GM21515 (cell line): ENCODE results near the gene IFT57.
A peak's percentile ranks its signal among the peaks of the same experiment; 100 is the strongest.

Experiments used
- ATAC-seq: cut with Tn5 transposase; IDR thresholded peaks from one replicate; pipeline ENCODE4 v1.9.1; 2021; ENCODE audit not compliant: unreplicated experiment

Gene IFT57

DNA sequence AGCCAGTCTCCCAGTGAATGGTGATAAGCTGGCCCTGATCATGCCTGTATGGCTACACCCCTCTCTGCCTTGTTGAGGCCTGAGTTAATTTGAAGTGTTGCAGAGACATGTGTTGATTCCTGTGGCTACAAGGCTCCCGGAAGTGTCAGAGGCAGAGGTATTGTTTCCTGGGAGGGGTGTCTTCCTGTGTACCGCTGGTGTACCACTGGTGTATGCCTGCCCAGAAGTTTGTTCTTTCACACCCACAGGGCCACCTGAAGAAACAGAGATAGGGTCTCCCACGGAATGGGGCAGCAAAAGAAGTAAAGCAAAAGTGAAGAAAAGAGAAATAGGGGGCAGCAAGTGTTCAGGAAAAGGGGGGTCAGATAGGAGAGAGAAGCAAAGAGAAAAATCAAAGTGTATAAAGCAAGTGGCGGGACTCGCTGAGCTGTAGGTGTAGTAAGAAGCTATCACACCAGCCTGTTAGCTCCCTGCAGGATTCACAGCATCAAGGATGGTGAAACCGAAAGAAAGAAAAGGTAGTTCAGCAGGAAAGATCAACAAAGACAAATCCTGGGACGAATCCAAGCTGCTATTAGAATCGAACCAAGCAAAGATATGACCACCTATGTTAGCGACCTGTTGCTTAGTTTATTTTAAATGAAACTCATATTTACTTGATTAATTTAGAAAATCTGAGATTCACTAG is 94.8 kb downstream of the IFT57 start:
- no peak for ATAC-seq

- no peak for ATAC-seq
Measured at GRCh38 chr3:108126348-108126747, 95.9 kb downstream of the IFT57 start.

GRCh38 chr3:108125550-108126071 is 96.6 kb downstream of the IFT57 start:
- peak; percentile 57 for ATAC-seq

- ATAC-seq, result no peak
Measured at GRCh38 chr3:108125153-108125543, 97.1 kb downstream of the IFT57 start.

DNA sequence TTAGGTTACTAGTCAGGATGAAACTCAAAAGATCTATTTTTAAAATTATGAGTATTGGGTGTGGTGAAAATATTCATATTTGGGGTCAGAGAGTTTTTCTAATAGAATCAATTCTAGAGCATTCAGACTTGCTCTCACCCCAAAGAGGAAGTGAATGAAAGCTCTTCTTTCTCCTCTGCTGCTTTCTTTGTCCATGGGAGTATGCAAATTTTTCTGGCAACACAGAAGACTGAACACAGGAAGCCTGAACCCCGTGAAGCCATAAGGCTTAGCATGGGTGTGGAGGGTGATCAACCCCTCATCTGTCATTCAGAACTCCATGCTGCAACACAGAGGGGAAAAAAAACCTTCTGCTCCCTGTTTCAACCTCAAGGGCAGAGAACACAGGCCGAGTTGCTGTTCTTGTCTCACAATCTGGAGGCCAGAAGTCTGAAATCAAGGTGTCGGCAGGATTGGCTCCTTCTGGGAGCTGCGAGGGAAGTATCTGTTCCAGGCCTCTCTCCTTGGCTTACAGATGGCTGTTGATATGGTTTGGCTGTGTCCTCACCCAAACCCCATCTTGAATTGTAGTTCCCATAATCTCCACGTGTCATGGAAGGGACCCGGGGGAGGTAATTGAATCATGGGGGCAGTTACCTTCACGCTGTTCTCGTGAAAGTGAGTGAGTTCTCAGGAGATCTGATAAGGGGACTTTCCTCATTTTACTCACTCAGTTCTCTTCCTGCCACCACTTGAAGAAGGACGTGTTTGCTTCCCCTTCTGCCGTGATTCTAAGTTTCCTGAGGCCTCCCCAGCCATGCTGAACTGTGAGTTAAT is 97.7 kb downstream of the IFT57 start:
- ATAC-seq, result peak; percentile 86

DNA sequence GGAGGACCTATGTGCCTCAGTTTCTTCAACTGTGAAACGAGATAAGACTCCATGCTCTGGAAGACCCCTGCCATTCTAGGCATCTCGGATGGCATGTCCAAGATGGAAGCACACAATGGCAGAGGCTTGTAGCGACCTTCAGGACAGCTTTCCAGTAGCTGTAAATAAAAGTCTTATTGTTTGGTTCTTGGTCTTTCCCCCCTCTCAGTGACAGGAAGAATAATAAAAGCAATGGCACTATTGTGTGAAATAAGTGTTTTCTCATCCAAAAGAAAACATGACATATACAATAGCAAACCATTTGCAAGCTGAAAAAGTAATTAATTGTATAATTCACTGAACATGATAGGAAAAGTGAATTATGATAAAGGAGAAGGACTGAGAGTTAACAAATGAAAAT is 98.9 kb downstream of the IFT57 start:
- ATAC-seq, result no peak

DNA sequence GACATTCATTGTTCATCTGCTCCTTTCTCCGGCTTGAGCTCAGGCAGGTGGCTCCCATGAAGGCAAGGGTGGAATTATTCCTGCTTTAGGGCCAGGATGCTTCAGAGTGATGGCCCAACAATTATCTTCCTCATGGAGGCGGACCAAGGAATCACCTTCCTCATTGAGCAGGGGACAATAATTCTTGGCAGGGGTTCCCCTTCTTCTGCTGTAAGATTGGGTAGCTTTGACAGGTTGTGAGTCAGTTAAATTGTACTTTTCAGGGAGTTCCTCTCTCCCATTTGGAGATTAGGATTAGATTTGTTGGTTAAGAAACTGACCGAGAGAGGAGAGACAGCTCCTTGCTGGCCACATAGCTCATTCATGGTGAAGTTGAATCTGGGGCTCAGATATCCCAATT is 99.9 kb downstream of the IFT57 start:
- ATAC-seq, result no peak

DNA sequence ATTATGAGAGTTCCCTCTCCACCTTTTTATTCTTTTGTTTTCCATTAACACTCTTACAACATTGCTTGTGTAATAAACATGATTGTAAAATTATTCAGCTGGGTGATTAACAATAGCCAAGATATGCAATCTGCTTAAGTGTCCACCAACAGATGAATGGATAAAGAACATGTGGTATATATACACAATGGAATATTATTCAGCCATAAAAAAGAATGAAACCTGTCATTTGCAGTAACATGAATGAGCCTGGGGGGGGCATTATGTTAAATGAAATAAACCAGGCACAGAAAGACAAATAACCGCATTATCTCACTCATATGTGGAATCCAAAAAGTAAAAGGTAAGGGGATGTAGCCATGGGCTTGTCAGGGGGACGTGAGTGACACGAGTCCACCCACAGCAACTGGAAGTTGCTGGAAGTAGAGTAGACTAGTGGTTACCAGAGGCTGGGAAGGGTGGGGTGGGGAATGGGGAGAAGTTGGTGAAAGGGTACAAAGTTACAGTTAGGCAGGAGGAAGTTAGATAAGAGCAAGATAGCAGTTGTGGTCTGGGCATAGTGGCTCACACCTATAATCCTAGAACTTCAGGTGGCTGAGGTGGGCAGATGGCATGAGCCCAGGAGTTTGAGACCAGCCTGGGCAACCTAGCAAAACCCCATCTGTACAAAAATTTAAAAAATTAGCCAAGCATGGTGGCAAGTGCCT is 102.7 kb downstream of the IFT57 start:
- no peak for ATAC-seq

GRCh38 chr3:108118038-108118768 is 104.0 kb downstream of the IFT57 start:
- no peak for ATAC-seq

DNA sequence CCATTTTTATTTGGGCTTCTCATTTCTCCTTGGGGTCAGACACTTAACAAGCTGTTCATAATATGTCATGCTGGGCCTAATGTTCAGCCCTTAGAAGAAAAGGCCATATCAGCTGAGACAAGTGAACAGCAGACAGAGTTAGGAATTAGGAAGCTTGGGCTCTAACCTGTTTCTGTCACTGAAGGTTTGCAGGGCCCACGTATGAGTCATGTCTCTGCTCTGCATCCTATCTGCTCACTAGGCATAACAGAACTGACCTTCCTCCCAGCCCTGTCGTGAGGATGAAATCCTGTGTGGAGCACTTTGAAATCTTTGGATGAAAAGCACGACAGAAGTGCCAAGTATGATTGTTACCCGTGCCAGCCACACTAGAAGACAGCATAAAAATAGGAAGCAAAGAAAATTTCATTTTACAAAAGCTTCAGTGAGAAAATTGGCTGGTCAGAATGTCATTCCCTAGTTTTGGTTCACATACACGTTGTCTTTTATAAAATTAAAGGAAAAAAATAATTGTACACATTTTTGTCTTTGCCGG is 104.9 kb downstream of the IFT57 start:
- no peak for ATAC-seq

DNA sequence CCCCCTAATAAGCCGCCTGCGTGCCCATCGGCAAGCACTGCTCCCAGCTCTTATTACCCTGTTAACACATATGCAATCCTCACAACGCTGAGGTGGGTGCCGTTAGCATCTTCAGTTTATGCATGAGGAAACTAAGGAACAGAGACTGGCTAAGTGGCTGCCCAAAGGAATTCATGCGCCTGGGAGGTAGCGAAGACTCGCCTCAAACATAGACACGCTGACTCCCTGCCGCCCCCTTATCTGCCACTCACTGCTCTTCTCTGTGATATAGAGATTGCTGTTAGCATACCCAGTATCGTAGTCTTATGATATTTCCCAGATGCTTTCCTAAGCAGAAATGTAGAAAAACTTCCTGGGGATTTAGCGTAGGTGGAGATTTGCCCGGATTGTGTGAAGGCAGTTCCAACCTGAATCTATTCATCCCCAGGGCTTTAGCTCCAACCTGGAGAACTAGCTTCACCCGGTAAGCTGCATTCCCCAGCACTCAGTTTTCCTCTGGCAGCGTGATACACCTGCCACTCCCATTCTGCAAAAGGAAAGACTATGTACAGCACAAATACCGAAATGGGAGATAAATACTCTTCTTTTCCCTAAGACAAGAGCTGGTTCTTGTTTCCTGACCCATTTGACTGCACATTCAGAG is 107.7 kb downstream of the IFT57 start:
- ATAC-seq, result no peak

DNA sequence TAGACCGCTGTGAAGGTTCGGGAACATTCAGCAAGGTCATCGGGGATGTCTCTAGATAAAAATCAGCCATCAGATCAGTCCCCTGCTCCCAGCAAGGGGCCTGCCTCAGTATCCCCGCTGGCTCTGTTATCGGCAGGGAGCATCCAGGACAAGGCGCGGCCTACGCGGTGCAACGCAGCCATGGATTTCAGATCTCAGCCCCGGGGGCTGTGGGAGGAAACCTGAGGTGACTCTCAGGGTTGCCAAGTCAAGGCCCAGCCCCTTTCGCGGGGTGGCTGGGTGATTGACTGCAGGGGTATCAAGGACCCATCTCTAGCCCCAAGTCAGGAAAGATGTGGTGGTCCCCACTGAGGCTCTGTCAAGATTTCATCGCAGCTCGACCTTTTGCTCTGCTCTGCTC is 108.2 kb downstream of the IFT57 start:
- ATAC-seq, result no peak

- ATAC-seq, result no peak
Measured at GRCh38 chr3:108110934-108111333, 111.3 kb downstream of the IFT57 start.
